NCI-H128 (cell line): ENCODE measurements around the gene ENTPD6.

Experiments used
- DNase-seq: peaks from one replicate; lab custom pipeline; 2025; ENCODE audit not compliant: unreplicated experiment; lab: John Stamatoyannopoulos, UW

ENTPD6 gene

DNA sequence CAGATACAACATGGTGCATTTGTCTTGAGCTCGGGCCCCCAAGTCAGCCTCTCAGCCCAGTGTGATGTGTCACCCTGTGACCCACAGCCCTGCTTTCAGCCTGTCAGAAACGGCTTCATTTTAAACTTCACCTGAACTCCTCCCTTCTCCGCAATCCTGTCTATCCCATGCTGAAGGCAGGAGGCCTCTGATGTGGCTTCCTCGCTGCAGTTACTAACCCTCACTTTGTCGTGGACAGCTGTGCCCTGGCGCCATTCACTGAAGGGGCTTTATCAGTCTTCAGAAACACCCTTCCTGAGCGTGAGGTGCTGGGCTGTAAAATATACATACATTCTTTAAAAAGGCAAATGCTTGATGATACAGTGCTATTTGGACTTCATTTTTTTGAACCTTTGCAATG, 7.9 kb upstream of the ENTPD6 start:
- no peak for DNase-seq

DNA sequence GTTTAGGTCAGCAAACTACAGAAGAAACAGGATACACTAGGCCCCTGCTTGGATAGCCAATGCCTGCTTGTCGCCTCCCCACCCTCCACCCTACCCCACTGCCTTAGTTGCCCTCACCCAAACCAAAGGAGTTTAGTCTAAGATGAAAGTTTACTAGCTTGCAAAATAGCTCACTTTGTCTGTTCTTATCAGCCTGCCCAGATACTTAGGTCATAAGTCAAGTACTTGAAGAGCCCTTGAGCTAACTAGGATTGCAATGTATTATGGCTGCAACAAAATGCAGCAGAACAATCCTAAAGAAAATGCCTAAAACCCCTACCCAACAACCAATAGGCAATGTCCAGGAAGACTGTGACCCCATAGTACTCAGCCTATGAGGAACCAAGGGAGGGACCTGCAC, 7.3 kb upstream of the ENTPD6 start:
- DNase-seq: no peak

DNA sequence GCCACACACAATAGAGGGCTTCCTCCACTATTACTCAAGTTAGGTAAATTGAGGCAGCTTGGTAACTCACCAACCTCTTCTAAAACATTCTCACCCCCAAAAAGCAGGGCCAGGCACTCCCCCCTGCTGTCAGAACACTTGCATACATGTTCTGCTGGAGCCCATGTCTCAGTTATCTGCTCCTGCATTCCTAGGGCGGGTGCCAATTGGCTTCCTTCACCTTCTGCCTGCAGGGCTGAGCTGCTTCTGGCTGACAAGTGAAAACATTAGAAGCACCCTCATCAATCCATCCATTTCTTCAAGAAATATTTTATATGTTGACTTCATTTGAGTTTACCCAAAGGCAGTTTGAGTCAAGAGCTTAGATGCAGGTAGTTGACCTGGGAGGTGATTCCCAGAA, 4.5 kb upstream of the ENTPD6 start:
- no peak for DNase-seq

GRCh38 chr20:25191689-25192088, 3.8 kb upstream of the ENTPD6 start:
- no peak for DNase-seq

- no peak for DNase-seq
Observed at GRCh38 chr20:25193843-25194242, 1.7 kb upstream of the ENTPD6 start.

- DNase-seq: no peak
Observed at GRCh38 chr20:25194333-25194972, 1.1 kb upstream of the ENTPD6 start.

DNA sequence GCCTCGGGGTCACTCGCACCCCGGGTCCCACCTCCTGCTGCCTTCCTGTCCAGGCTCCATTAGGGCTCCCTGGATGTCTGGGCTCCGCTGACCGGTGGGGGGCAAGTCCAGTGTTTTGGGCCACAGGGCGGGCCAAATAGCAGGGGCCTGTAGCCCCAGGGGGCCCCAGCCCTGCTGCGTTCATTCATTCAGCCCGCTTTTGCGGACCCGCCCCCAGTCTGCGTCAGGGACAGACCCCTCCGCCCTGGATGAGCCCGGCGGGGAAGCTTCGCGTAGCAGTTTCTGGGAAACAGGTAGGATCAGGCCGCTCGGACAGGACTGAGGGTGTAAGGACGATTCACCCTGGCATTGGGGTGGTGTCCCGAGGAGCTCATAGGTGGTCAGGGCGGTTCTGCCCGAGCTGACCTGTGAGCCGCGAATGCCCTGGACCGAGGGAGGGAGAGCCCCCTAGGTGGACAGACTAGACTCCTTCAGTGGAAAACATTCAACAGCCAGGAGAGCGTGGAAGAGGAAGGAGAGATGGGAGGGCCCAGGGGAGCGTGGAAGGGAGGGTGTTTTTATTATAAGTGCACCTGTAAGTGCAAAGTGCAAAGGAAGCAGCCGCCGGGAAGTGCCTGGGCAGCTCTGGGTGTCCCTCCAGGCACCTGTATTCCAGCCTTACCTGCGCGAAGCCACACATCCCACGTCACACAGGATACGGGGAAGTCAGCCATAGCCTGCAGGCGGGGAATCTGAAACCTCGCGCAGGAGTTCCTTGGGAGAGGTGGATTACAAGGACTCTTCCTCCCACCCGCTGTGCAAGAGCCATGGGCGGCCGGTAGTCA, 662 bp downstream of the ENTPD6 start:
- DNase-seq: no peak

DNA sequence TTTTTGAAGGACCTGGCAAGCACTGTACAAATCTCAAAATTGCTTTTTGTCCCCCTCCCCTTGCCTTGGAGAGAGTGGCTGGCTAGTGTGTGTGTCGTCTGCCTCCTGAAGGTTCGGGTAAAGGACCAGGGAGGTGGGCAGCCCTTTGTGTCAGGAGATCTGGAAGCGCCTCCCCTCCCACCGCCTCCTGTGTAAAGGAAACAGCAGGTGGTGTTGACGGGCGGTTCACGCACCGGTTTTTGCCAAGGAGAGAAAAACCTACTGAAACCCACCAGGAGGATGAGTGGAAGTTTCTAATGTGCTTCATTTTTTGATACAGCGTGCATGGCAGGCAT, 1.2 kb downstream of the ENTPD6 start:
- DNase-seq: no peak

DNA sequence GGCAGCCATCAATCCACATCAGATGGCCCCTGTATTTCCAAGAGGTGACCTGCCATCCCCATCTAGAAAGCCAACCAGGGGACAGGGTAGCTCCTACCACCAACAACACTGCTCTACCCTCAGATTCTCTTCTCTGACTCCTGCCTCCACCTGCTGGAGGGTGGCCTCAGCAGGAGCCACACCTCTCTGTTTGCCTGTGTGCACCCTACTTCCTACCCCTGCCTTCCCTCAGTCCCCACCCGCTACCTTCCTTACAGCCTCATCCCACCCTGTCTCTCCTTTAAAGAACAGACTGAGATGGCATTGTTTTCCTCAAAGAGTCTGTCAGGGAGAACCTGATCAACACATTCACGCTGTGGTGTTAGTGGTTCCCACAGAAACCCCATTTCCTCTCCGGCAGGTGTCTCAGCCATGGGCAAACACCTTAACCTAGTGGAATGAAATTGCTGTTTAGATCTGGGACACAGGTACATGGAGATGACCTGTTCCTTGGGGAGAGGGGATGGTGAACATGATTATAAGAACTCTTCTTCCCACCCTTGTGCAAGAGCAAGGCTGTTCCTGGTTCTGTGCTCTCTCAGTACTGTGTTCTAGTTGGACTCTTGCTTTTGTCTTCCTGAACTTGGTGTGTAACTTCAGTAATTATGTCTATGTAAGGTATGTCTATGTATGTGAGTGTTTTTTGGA, 1.8 kb downstream of the ENTPD6 start:
- no peak for DNase-seq

DNA sequence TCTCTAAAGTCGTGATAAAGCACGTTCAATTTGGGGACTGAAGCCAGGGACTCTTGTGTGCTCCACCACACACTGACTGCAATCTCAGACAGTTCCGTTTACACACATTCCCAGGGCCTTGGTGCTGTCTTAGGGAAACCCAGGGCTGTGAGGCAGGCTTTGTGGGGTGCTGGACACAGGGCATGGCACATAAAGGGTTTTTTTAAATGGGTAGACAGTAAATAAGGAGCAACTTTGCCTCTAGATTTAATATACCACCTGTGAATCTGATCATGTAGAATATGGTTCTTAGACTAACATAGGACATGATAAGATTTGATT, 2.3 kb downstream of the ENTPD6 start:
- no peak for DNase-seq

DNA sequence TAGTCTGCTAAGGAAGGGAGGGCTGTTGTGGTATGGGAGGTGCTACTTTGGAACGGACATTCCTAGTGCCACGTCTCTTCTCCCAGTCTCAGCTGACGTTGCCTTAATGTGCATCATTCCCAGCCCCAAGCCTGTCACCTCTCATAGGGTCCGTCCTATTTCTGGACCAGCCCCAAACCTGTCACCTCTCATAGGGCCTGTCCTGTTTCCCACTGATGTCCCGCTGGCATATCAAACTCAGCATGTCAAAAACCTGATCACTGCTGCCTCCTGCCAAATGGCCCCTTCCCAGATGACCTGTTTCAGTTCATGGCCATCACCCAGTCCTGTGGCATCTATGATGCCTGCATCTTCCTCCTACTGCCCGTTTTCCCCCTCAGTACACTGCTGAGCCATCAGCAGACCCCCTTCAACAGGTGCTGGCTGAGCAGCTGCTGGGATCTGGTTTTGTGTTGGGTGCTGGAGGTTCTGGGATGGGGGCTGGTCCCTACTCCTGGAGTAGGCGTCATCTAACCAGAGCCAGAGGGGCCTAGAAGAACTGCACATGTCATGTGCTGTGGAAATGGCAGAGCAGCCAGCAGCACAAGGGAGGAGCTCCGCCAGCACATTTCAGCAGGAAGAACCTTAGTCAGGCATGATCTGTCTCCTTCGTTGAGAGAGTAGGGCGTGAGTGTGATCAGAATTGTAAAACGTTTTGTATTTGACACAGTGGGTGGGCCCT, 3.3 kb downstream of the ENTPD6 start:
- DNase-seq: no peak

- no peak for DNase-seq
Observed at GRCh38 chr20:25199473-25200260, 4.2 kb downstream of the ENTPD6 start.

DNA sequence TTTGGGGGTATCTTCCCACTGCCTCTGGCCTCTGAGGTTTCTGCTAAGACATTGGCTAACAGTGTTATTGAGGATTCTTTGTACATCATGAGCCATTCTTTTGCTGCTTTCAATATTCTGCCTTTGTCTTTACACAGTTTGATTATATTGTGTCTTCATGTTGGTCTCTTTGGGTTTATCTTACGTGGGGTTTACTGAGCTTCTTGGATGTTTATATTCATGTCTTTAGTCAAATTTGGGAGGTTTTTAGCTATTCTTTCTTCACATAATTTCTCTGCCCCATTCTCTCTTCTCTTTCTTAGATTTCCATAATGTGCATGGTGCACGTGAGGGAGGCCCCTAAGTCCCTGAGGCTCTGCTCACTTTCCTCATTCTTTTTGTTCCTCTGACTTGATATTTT, 7.6 kb downstream of the ENTPD6 start:
- DNase-seq: no peak

DNA sequence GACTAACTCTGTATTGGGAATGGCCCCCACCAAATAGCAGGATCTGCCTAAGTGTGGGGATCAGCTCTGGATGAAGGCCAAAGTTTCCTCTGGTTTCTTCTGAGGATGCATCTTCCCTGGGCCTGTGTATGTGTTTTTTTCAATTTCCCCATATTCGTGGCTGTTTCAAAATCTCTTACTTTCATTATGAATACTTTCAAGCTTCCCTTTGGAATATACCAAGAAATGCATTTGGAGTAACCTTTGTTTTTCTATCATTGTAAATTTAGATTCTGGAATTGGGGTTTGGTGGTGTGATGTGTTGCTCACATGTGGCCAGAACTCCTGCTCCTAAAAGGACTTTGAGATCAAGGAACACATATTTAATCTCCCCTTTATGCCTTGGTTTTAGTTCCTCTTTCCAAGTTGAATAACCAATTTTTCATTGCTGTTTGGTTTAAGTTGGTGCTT, 8.4 kb downstream of the ENTPD6 start:
- DNase-seq: no peak

DNA sequence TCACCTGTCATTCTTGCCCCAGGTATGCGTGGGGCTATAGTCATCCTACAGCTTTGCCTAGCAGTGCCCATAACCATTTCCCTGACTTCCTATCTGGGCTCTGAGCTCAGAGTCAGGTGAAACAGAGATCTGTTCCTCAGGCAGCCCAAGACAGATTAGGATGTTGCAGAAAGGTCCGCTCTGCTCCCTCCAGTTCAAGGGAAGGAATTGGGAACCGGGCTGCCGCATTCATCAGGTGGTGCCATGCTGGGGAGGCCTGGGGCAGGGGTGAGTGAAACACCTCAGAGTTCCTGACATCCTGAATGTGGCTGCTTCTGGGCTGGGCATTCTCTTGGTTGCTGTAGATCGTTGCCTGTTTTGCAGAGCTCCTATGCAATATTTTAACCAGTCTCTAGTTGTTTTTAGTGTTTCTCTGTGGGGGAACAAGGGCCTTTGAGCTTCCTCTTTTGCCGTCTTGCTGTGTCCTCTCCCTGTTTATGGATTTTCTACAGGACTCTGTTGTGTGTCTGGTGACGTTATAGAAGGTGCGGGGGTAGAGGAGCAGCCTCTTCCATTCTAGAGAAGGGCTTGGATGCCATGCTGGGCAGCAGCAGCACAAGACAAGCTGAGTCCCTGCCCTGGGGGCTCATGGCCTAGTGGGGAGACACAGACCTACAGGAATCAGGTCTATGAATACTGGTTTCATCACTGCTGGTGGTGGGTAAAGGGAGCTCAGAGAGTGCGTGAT, 9.2 kb downstream of the ENTPD6 start:
- DNase-seq: no peak

DNA sequence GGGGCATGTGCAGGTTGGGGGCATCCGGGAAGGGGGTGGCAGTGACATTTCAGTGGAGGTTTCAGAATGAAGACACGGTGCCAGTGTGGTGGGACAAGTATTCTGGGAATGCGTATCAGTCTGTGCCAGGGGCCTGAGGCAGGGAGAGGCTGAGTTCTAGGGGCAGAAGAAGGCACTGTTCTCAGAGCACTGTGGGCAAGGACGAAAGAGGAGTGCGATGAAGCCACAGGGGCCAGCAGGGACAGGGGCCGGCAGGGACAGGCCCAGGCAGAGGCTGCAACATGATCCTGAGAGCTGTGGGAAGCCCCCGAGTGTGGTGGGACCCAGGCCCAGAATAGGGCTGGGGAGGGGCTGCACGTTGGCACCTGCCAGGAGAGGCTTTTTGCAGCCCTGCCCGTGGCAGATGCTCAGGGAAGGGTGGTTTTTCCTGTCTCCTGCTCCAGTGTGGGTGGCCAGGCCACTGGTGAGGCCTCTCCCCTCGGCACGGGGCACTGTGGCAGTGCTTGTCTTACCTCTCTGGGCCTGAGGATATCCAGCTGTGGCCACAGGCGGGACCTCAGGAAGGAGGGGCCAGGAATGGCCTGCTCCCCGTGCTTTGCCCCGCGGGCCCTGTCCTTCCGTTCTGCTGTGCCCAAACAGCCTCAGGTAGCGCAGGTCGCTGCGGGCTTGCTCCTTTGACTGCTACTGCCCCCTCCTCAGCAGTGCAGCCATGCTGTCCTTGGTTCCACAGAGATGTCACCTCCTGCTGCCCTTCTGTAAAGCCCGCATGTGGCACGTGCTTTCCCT, 10.0 kb downstream of the ENTPD6 start:
- no peak for DNase-seq

DNA sequence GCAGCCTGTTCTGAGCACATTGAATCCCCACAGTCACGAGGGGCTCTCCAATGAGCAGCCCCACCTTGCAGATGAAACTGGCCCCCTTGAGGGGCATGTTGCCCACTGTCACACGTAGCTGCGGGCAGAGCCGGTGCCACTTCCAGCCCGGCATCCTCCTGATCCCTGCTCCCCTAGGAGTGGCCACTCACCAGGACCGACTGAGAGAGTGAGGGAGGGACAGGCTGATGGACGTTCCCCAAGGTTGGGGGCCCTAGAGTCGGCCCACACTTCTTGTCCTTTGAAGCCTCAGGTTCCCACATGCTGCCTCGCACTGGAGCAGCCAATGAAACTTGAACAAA, 10.5 kb downstream of the ENTPD6 start:
- no peak for DNase-seq

DNA sequence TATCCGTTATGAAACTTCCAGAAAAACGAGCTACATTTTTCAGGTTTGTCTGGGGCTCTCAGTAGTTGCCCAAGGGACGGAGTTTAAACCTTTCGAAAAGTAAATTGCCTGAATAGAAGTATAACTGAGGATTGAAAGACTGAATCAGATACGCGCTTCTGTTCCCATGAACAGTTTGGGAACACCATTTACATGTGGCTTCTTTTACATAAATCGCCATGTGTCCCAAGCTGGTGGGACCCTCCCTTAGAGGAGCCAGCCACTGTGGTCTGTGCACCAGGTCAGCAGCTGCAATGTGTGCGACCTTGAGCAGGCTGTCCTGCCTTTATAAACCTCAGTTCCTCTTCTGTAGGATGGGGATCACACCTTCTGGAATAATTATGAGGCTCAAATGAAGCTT, 11.0 kb downstream of the ENTPD6 start:
- DNase-seq: no peak

GRCh38 chr20:25207149-25207959, 11.8 kb downstream of the ENTPD6 start:
- DNase-seq: no peak
